NCI-H345 treated with DMSO at 0.1 percent for 48 hours (cell line): ENCODE measurements around the gene MED8.

ENCODE experiments used
- DNase-seq: peaks from one replicate; lab custom pipeline; 2025; ENCODE audit not compliant: unreplicated experiment; lab: John Stamatoyannopoulos, UW

The MED8 gene

DNA sequence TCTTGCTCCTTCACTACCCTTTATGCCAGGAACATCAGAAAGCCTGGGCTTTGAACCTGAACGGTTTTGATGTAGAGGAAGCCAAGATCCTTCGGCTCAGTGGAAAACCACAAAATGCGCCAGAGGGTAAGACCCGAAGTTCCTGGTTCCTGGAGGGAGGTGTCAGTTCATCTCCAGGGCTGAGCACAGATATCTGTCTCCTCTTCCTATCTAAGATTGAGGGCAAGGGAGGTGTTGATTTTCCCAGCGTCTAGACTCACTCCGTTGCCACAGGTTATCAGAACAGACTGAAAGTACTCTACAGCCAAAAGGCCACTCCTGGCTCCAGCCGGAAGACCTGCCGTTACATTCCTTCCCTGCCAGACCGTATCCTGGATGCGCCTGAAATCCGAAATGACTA lies 29.9 kb downstream of the MED8 start:
- DNase-seq = no peak

DNA sequence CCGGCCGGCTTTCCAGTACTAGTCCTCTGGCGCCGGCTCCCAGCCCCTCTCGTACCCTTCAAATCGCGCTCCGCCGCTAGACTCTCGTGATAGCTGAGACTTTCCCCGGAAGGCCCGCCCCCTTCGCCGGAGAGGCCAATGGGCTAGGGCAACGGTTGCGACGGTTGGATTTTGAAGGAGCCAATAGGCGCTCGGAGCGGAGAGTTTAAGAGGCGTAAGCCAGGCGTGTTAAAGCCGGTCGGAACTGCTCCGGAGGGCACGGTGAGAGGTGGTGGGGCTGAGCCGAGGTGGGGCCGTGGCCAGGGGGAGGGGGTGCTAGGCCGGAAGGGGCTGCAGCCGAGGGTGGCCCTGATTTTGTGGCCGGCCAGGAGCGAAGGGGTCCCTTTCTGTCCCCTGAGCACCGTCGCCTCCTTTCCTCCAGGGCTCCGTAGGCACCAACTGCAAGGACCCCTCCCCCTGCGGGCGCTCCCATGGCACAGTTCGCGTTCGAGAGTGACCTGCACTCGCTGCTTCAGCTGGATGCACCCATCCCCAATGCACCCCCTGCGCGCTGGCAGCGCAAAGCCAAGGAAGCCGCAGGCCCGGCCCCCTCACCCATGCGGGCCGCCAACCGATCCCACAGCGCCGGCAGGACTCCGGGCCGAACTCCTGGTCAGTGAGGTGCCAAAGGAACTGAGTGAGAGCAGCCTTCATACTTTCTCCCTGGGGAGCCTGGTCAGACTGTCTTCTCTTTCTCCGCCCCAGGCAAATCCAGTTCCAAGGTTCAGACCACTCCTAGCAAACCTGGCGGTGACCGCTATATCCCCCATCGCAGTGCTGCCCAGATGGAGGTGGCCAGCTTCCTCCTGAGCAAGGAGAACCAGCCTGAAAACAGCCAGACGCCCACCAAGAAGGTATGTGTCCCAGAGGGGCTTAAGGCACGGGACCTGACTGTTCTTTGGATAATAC lies 30.6 kb downstream of the MED8 start, which contains the start of gene CDC20:
Gene CDC20, plus strand, starts transcription at position 236 of the 948 bp plus-strand sequence. Its CDS starts 235 bp downstream, at position 471.
- DNase-seq = peak; percentile 92

GRCh38 chr1:43358121-43358745 lies 31.4 kb downstream of the MED8 start:
- no peak for DNase-seq

DNA sequence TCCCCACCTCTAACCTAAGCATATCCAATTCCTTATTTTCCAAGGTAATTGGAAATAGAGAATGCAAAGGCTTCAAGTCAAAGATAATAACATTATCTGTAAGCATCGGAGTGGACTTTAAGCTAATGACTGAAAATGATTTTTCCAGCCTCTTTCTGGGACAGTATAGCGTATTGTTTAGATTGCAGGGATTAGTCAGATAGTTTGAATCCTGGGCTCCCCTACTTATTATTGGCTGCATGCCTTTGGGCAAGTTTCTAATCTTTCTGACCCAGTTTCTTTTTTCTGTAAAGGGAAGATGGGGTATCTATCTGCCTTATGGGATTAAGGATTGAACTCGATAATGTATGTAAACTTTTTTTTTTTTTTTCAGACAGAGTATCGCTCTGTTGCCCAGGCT lies 32.3 kb downstream of the MED8 start:
- DNase-seq = no peak

GRCh38 chr1:43354936-43355335 lies 34.7 kb downstream of the MED8 start:
- DNase-seq = no peak

GRCh38 chr1:43354471-43354870 lies 35.1 kb downstream of the MED8 start:
- no peak for DNase-seq

- no peak for DNase-seq
These were observed 36.7 kb downstream of the MED8 start for GRCh38 chr1:43352881-43353280.

- DNase-seq = no peak
These were observed 37.3 kb downstream of the MED8 start for GRCh38 chr1:43352351-43352705.

GRCh38 chr1:43351421-43352350 lies 37.9 kb downstream of the MED8 start:
- DNase-seq = no peak

- no peak for DNase-seq
These were observed 38.6 kb downstream of the MED8 start for GRCh38 chr1:43350976-43351375.

GRCh38 chr1:43349594-43350306 lies 39.9 kb downstream of the MED8 start:
- DNase-seq = no peak

- peak; percentile 84 for DNase-seq
These were observed 40.6 kb downstream of the MED8 start for GRCh38 chr1:43348809-43349593.

- peak; percentile 55 for DNase-seq
These were observed 41.2 kb downstream of the MED8 start for GRCh38 chr1:43348343-43348808.

DNA sequence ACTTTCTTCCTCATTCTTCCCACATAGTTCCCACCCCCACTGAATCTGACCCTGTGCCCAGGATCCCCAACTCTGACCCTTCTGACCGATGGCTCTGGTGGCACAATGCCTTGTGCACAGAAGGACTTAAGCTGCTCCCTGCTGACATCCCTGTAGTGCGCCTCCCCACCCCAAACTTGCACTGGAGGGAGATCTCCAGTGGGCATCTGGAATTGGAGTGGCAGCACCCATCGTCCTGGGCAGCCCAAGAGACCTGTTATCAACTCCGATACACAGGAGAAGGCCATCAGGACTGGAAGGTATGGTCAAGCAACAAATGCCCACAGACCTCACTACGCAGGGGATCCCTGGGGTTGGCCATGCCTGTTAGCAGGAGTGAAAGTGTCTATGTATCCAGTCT lies 43.0 kb downstream of the MED8 start:
- DNase-seq = no peak

GRCh38 chr1:43345120-43345519 lies 44.5 kb downstream of the MED8 start:
- no peak for DNase-seq

DNA sequence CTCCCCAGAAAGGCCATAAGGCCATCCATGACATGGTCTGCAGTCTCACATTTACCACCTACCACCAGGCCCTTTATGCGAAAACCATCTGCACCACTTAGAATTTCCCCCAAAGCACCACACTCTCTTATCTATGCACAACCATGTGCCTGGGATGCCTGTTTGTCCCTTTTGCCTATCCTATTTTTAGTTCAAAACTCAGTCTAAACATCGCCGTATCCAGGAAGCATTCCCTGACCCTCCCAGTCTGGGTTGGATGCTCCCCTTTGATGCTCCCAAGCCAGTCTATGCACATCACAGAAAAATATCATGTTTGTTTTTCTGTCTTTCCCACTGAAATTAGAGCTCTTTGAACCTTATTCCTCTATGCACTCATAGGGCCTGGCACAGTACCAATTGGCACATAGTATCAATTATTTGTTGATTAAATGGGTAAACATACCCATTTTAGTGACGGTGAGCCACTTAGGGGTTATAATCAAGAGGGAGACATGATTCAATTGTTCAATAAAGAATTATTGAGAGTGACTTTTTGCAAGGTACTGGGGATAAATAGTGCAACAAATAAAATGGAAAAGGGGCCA lies 45.2 kb downstream of the MED8 start:
- no peak for DNase-seq

DNA sequence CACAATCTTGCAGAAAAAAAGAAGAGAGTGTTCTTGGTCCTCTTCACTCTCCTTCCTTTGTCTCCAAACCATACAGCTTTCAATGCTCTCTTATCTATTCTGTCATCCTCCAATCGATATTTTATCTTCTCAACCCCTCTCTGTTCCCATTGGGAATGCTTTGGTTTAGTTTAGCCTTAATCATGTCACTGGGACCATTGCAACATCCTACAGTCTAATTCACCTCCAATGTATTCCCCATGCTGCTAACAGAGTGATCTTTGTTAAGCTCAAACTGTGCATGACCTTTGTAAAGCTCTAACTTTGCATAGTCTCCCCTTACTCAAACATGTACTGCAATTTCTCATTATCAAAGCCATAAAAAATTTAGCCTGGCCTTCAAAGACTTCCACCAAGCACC lies 49.0 kb downstream of the MED8 start:
- DNase-seq = no peak

GRCh38 chr1:43339584-43340232 lies 49.9 kb downstream of the MED8 start:
- no peak for DNase-seq

DNA sequence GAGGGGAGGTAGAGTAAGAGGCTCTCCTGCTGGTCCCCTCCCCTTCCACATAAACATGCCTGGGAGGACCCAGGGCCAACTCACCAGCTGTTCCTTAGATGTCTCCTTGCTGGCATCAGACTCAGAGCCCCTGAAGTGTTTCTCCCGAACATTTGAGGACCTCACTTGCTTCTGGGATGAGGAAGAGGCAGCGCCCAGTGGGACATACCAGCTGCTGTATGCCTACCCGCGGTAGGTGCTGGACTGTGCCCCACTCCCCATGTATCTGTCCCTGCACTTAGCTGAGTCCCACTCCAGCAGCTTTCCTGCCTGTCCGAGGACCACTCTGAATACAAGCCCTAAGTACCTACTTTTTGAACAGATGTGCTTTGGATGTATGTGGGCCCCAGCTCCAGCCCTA lies 51.6 kb downstream of the MED8 start:
- no peak for DNase-seq
